ENCODE data around the gene FES. TPM values are rescaled to one million over a fixed set of nuclear protein-coding genes. Genes with fewer than 3 reads are reported as not detected.

FES gene
- total and polyA plus RNA-seq, 7 donors = 4.9 to 35.5 (median 28.0) TPM

DNA sequence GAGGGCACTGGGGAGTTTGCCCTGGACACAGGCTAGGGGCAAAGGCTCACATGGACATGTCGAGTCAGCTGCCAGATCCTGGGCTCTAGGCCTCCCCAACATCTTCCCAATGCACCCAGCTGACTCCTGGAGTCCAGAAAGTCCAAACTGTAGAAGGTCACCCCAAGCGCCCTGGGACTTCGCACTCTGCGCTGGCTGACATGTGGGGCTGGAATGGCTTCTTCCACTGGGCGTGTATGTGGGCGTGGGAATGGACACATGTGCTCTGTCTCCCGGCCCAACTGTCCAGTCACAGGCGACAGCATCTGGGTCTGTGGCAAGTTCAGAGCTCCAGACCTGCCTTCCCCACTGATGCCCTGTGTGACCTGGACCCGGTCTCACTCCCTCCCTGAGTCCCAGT, 29.2 kb upstream of the FES start:
- intact Hi-C loops (cut with DNase I) = no loop called here
- H3K9me3 ChIP-seq = no peaks in the 10 kb centered on the region
- no peak for DNase-seq
- H3K4me3 ChIP-seq = no peak overlapping the region
- no peaks in the 10 kb centered on the region for H3K36me3 ChIP-seq
- no peaks in the 10 kb centered on the region for H3K4me1 ChIP-seq
- H3K27ac ChIP-seq = no peak overlapping the region
- TF ChIP-seq, protein P1, sequence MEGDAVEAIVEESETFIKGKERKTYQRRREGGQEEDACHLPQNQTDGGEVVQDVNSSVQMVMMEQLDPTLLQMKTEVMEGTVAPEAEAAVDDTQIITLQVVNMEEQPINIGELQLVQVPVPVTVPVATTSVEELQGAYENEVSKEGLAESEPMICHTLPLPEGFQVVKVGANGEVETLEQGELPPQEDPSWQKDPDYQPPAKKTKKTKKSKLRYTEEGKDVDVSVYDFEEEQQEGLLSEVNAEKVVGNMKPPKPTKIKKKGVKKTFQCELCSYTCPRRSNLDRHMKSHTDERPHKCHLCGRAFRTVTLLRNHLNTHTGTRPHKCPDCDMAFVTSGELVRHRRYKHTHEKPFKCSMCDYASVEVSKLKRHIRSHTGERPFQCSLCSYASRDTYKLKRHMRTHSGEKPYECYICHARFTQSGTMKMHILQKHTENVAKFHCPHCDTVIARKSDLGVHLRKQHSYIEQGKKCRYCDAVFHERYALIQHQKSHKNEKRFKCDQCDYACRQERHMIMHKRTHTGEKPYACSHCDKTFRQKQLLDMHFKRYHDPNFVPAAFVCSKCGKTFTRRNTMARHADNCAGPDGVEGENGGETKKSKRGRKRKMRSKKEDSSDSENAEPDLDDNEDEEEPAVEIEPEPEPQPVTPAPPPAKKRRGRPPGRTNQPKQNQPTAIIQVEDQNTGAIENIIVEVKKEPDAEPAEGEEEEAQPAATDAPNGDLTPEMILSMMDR (IDR thresholded peaks at IDR 0.05) = no peak
- no peak for TF ChIP-seq POLR2AphosphoS5 (IDR thresholded peaks at IDR 0.05)
- TF ChIP-seq EP300 (IDR thresholded peaks at IDR 0.05) = no peak
- no peak for TF ChIP-seq POLR2A (IDR thresholded peaks at IDR 0.05)
- H3K27me3 ChIP-seq = no peaks in the 10 kb centered on the region
- WGBS, 2 donors = 75 to 92% methylated on average over 9 of the region's 9 CpGs

DNA sequence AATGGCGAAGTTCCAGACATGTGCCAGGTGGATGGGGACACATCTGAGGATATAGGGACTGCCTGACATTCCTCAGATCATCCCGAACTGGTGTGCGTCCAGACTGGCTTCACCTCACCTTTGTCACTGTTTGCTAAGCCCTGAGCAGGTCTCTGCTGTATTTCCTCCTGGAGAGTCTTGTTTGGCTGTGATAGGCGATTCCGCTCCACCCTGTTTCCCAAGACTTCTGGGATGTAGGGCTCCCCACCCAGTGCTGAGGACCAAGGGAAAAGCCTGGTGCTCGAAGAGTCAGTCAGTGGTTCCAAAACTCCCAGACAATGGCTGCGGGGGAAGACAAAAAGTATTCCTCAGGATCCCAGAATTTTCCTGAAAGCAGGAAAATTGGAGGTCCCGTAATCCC, 27.0 kb upstream of the FES start:
- 43 to 85% methylated on average over 8 of the region's 8 CpGs for WGBS, 2 donors
- Histone ChIP-seq H3K4me1 (no peaks in the 10 kb centered on the region), H3K27me3 (no peaks in the 10 kb centered on the region), H3K27ac (no peak overlapping the region), H3K9me3 (no peaks in the 10 kb centered on the region), H3K4me3 (no peak overlapping the region), H3K36me3 (no peaks in the 10 kb centered on the region)
- DNase-seq = no peak
- no peak for TF ChIP-seq EP300 (IDR thresholded peaks at IDR 0.05)
- TF ChIP-seq POLR2AphosphoS5 (IDR thresholded peaks at IDR 0.05) = no peak
- TF ChIP-seq POLR2A (IDR thresholded peaks at IDR 0.05) = no peak
- TF ChIP-seq, protein P1 (IDR thresholded peaks at IDR 0.05) = no peak
- intact Hi-C loops (cut with DNase I) = no loop called here

DNA sequence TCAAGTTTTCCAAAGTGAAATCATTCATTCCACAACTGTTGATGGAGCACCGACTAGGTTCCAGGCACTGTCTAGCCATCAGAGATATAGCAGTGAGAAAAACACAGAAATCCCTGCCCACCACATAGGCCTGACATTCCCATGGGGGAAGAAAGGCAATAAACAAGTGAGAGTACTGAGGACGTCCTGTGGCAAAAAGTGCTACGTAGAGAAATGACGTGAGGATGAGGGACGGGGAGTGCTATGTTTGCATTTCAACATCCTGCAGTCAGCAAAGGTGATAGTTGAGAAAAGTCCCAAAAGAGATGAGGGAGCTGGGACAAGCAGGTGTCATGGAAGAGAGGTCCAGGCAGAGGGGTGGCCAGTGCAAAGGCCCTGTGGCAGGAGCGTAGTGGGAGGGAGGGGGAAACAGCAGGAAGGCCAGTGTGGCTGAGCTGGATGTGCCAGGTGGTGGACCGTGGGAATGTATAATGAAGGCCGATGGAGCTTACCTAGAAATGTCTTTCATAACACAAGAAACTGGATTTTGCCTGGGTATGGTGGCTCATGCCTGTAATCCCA, 26.3 kb upstream of the FES start:
- intact Hi-C loops (cut with DNase I) = no loop called here
- 82 to 89% methylated on average over 8 of the region's 8 CpGs for WGBS, 2 donors

DNA sequence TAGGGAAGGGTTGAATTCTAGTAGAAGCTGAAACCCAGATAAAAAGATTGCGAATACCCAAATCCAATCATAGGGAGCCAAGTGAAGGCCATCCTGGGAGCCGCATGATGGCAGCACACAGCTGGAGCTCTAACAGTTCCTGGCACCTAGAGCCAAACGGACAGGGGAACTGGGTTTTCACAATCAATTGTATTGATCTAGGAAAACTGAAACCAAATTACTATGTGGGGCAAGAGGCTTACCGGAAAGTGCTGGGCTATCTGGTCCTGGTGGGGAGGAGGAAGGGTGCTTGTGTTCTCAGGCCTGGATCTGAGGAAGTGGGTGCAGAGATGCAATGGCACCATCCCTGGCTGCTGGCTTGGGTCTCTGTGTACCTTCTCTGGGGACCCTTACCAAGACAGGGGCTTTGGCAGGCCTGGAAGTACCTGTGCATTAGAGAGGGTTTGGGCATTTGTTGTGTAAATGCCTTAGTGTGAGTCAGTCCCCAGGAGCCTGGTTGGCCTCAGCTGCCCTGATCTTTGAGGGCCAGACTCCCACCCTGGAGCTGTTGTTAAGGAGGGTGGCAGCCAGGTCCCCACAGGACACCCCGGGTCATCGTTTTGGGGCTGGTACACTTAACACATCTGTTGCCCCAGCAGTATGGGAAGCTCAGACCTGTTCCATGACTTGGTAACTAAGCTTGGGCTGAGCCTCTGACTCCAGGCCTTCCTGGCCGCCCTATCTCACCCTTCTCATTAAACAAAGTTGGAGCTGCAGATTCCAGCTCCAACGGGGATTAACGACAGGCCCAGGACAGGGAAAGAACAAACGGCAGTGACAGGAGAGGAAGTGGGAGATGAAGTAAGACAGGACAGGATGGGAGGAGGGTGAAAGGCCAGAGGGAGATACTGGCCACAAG, 24.8 kb upstream of the FES start:
- no peak overlapping the region for H3K27ac ChIP-seq
- H3K4me1 ChIP-seq = no peaks in the 10 kb centered on the region
- no peak overlapping the region for H3K4me3 ChIP-seq
- DNase-seq = no peak
- intact Hi-C loops (cut with DNase I) = no loop called here
- 55 to 73% methylated on average over 10 of the region's 10 CpGs for WGBS, 2 donors
- no peak for TF ChIP-seq POLR2AphosphoS5 (IDR thresholded peaks at IDR 0.05)
- no peak for TF ChIP-seq EP300 (IDR thresholded peaks at IDR 0.05)
- TF ChIP-seq, protein P1 (IDR thresholded peaks at IDR 0.05) = no peak
- TF ChIP-seq POLR2A (IDR thresholded peaks at IDR 0.05) = no peak
- no peaks in the 10 kb centered on the region for H3K36me3 ChIP-seq
- H3K9me3 ChIP-seq = no peaks in the 10 kb centered on the region
- H3K27me3 ChIP-seq = no peaks in the 10 kb centered on the region

More for the DNA sequence above, 26.3 kb upstream of the FES start:
- H3K9me3 ChIP-seq = no peaks in the 10 kb centered on the region
- H3K27me3 ChIP-seq = no peaks in the 10 kb centered on the region
- H3K4me3 ChIP-seq = no peak overlapping the region
- no peak for DNase-seq
- no peaks in the 10 kb centered on the region for H3K36me3 ChIP-seq
- no peak overlapping the region for H3K27ac ChIP-seq
- H3K4me1 ChIP-seq = no peaks in the 10 kb centered on the region
- TF ChIP-seq EP300 (IDR thresholded peaks at IDR 0.05) = no peak
- no peak for TF ChIP-seq POLR2A (IDR thresholded peaks at IDR 0.05)
- TF ChIP-seq, protein P1 (IDR thresholded peaks at IDR 0.05) = no peak
- no peak for TF ChIP-seq POLR2AphosphoS5 (IDR thresholded peaks at IDR 0.05)
